GM12878 (cell line): ENCODE results near the gene CRIM1. TPM values are rescaled to one million over a fixed set of nuclear protein-coding genes. Genes with fewer than 3 reads are reported as not detected.

Source experiments
- ATAC-seq: fragments of 200-7000 bp; cut with Tn5 transposase; 3 replicates; pipeline ENCODE4 v1.9.1; 2020; ENCODE audit warnings: mild to moderate bottlenecking, moderate library complexity
- BruUV-seq: library from RNA; stranded (reverse); fragments of 400-500 nt; replicated peaks from 2 replicates; lab custom pipeline; 2021; lab: Mats Ljungman, UMichigan
- CTCF ChIA-PET: fragments of 300-600 bp; sonication (Branson Sonifier 250); formaldehyde crosslinking; extraction: SDS; loops from one replicate; lab custom pipeline; 2021; ENCODE audit warnings: inconsistent platforms; lab: Yijun Ruan, JAX
- POLR2A ChIA-PET: fragments of 350-600 bp; formaldehyde crosslinking; extraction: SDS; loops from one replicate; lab custom pipeline; 2021; ENCODE audit warnings: inconsistent platforms; lab: Charles Lee
- RAD21 ChIA-PET: fragments of 300-600 bp; sonication (Branson Sonifier 250); formaldehyde crosslinking; loops from one replicate; lab custom pipeline; 2023; ENCODE audit warnings: antibody characterized with exemption; ENCODE audit not compliant: unreplicated experiment; lab: Charles Lee
- SMC1A ChIA-PET: fragments of 300-600 bp; sonication (Branson Sonifier 250); formaldehyde crosslinking; loops from one replicate; lab custom pipeline; 2023; ENCODE audit not compliant: unreplicated experiment, uncharacterized antibody; lab: Charles Lee
- DNase-seq: peaks from one replicate; pipeline ENCODE4 v3.0.0-alpha.2; 2011; ENCODE audit warnings: low read depth, low spot score
- FAIRE-seq: peaks from 3 replicates; lab custom pipeline; 2011; peaks lifted over from hg19 to GRCh38; lab: Jason Lieb, UNC
- H2AFZ ChIP-seq: 2 replicates; pipeline ENCODE4 v1.6.0; 2011; ENCODE audit warnings: low read depth, low read length, control low read depth; ENCODE audit not compliant: control insufficient read depth
- H3K27ac ChIP-seq: 2 replicates; pipeline ENCODE4 v1.5.1; 2011; ENCODE audit warnings: control low read depth; ENCODE audit not compliant: control insufficient read depth, insufficient read depth
- H3K27me3 ChIP-seq, 2 experiments: replicated peaks in 1 of 2; 2 replicates each; pipeline versions ENCODE4 v1.6.0 to v1.6.1; 2011; ENCODE audit warnings: low read length in 1 of 2; ENCODE audit not compliant: control insufficient read depth in 2 of 2, insufficient read depth in 2 of 2
- H3K36me3 ChIP-seq, 2 experiments: 2 replicates each; pipeline ENCODE4 v1.5.1; 2011; ENCODE audit warnings: low read length in 1 of 2; ENCODE audit not compliant: control insufficient read depth in 2 of 2, insufficient read depth in 2 of 2
- H3K4me1 ChIP-seq: 2 replicates; pipeline ENCODE4 v1.6.1; 2011; ENCODE audit warnings: mild to moderate bottlenecking, low read length, moderate library complexity, mixed read lengths; ENCODE audit not compliant: control insufficient read depth, insufficient read depth
- H3K4me2 ChIP-seq: 2 replicates; pipeline ENCODE4 v1.6.0; 2011; ENCODE audit warnings: control low read depth; ENCODE audit not compliant: control insufficient read depth, insufficient read depth
- H3K4me3 ChIP-seq: fragments of 200-600 bp; sonication (generic); 2 replicates; pipeline ENCODE4 v1.5.1; 2016
- H3K79me2 ChIP-seq: 2 replicates; pipeline ENCODE4 v1.6.0; 2011; ENCODE audit warnings: low read length; ENCODE audit not compliant: control insufficient read depth, insufficient read depth
- H3K9ac ChIP-seq: 2 replicates; pipeline ENCODE4 v1.8.0; 2011; ENCODE audit warnings: low read length, control low read depth, mixed read lengths; ENCODE audit not compliant: control insufficient read depth, insufficient read depth
- H3K9me3 ChIP-seq: replicated peaks from 3 replicates; pipeline ENCODE4 v1.5.1; 2011; ENCODE audit warnings: mild to moderate bottlenecking, low read length; ENCODE audit not compliant: control insufficient read depth, insufficient read depth
- H4K20me1 ChIP-seq: 2 replicates; pipeline ENCODE4 v1.6.0; 2011; ENCODE audit not compliant: control insufficient read depth, insufficient read depth
- BMI1 ChIP-seq: fragments of 450-650 bp; IDR thresholded peaks from 2 replicates; pipeline ENCODE4 v1.6.1; 2016; ENCODE audit warnings: mild to moderate bottlenecking, moderate library complexity, borderline replicate concordance
- CBFB ChIP-seq: IDR thresholded peaks from 2 replicates; pipeline ENCODE4 v1.6.1; 2016; ENCODE audit warnings: antibody characterized with exemption, low read depth
- CTCF ChIP-seq, 3 experiments: IDR thresholded peaks in 2 of 3; conservative IDR thresholded peaks in 1 of 3; 2 replicates each; pipeline ENCODE4 v1.5.1; 2011; ENCODE audit warnings: low read depth in 3 of 3, low read length in 3 of 3, mild to moderate bottlenecking in 3 of 3, control low read depth in 2 of 3, moderate library complexity in 2 of 3, inconsistent platforms in 1 of 3, mixed read lengths in 1 of 3; ENCODE audit not compliant: control insufficient read depth in 2 of 3, insufficient read depth in 1 of 3; ENCODE audit errors: extremely low read depth in 1 of 3
- EED ChIP-seq: sonication (generic); IDR thresholded peaks from 2 replicates; pipeline ENCODE4 v1.6.1; 2016; ENCODE audit warnings: antibody characterized with exemption, low read depth
- HCFC1 ChIP-seq: fragments of 150-350 bp; IDR thresholded peaks from 2 replicates; pipeline ENCODE4 v1.6.1; 2014; ENCODE audit warnings: low read length
- IKZF2 ChIP-seq, 2 experiments: fragments of 450-650 bp; IDR thresholded peaks; 2 replicates each; pipeline ENCODE4 v1.6.1; 2017; ENCODE audit warnings: mild to moderate bottlenecking in 2 of 2, moderate library complexity in 2 of 2
- MYC ChIP-seq: IDR thresholded peaks from 2 replicates; pipeline ENCODE4 v1.6.1; 2011; ENCODE audit warnings: mild to moderate bottlenecking, low read length, moderate library complexity, inconsistent platforms; ENCODE audit not compliant: insufficient read depth, insufficient replicate concordance, insufficient read length, severe bottlenecking
- NFYA ChIP-seq: IDR thresholded peaks from 2 replicates; pipeline ENCODE4 v1.6.1; 2011; ENCODE audit warnings: low read depth, mild to moderate bottlenecking, low read length, improper control_type of control experiment, borderline replicate concordance
- RELA ChIP-seq: fragments of 450-650 bp; IDR thresholded peaks from 2 replicates; pipeline ENCODE4 v1.8.0; 2014; ENCODE audit warnings: borderline replicate concordance; ENCODE audit not compliant: partially characterized antibody
- SPI1 ChIP-seq: IDR thresholded peaks from 2 replicates; pipeline ENCODE4 v1.6.1; 2011; ENCODE audit warnings: low read depth, mild to moderate bottlenecking, low read length, moderate library complexity, borderline replicate concordance; ENCODE audit not compliant: insufficient read depth
- TCF7 ChIP-seq: IDR thresholded peaks from 2 replicates; pipeline ENCODE4 v1.6.1; 2014; ENCODE audit warnings: antibody characterized with exemption, borderline replicate concordance
- WGBS: methylation state at CpG from one replicate; pipeline ENCODE4 v1.1.6; 2016; ENCODE audit warnings: low lambda C conversion rate; ENCODE audit not compliant: insufficient replicate concordance, insufficient coverage; ENCODE audit errors: missing lambda C conversion rate; 5-methylcytosine and 5-hydroxymethylcytosine counted together
- in situ Hi-C: fragments of 300-500 bp; cut with MboI; formaldehyde crosslinking; loops from 9 replicates; pipeline ENCODE4 v1.14.3; 2018; ENCODE audit warnings: mixed read lengths
- intact Hi-C: fragments of 100-400 bp; cut with micrococcal nuclease; formaldehyde crosslinking; loops from one replicate; pipeline ENCODE4 v1.14.2; 2022; ENCODE audit not compliant: unreplicated experiment
- polyA plus RNA-seq, 11 experiments: library from polyadenylated mRNA; depleted of rRNA in 4 of 11; unstranded in 6 of 11; stranded (reverse) in 5 of 11; fragments of >200 nt; fragmentation: Nextera tagmentation in 4 of 11; fragmentation: Illumina TruSeq in 1 of 11; extraction: Ambion mirVana in 4 of 11; extraction: Trizol in 1 of 11; gene quantifications; 1 replicate in 1 of 11; 2 replicates in 10 of 11; pipeline versions ENCODE4 v1.2.1 to v1.2.3, GENCODE V29; 2011 to 2016; ENCODE audit warnings: inconsistent platforms in 2 of 11, missing spikeins in 2 of 11, low read depth in 1 of 11
- total RNA-seq, 4 experiments: library from RNA; depleted of rRNA in 3 of 4; stranded (reverse); fragments of >200 nt in 3 of 4; fragmentation: Illumina TruSeq in 1 of 4; extraction: Trizol in 1 of 4; gene quantifications; 2 replicates each; pipeline versions ENCODE4 v1.2.1 to v1.2.3, GENCODE V29; 2013 to 2021
- TF ChIP-seq, protein P1 (sequence below): fragments of 450-650 bp; IDR thresholded peaks from 2 replicates; pipeline ENCODE4 v1.6.1; 2017; ENCODE audit warnings: borderline replicate concordance

Gene CRIM1
- total and polyA plus RNA-seq, 10 of the 15 experiments (the other 5 are each of a cell fraction or from before 2014, with no cell fraction given), result 0.42 to 7.4 (median 3.1) TPM

DNA sequence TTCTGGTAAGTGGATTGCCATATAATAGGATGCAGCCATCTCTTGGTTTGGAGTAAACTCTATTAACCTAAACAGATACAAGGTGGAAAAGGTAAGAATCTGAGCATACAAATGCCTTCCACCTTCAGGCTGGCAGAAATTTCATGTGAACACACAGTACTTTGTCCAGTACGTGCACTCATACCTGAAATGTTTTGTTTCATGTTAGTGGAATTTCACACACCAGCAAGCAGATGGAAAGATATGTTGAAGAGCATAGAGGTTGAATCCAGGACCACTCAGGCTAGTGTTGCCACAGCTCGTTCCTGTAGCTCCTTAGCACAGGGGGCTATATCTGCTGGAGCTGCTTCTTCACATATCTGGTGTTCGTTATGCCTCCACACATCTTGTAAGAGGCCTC, 34.0 kb downstream of the CRIM1 start (continued):
- TF ChIP-seq EED, result no peak
- TF ChIP-seq BMI1, result no peak
- no peak for TF ChIP-seq NFYA

DNA sequence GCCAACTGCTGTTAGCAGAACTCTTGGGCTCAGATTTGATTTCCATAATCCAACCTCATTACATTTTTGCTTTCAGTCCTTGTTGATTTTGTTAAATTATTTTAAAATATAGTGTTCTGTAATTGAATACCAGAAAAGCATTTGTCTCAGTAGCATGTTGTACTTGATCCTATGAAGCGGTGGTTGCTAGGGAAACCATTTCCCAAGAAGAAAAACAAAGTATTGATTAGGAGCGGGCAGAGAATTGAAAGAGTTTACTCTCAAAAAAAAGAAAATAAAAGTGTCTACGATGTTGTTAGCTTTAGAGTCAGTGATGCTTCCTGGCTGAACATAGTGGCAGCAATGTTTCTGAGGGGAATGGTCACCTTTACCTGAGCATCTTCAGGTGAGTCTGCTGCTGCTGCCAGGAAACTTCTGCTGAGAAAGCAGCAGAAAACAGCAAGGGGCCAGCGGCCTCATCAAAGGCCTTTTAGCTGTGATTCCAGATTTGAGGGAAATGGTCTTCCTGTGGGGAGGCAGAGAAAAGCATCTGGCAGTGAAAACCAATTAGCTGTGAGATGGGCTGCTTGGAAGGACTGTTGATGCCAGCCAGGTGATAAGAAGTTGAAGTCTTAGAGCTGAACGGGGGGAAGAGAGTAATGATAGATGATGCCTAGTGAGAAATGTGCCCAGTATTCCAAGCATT, 37.1 kb downstream of the CRIM1 start:
- no peaks in the 10 kb centered on the region for H3K36me3 ChIP-seq
- no peak overlapping the region for H3K9ac ChIP-seq
- H2AFZ ChIP-seq, result no peak overlapping the region
- TF ChIP-seq SPI1, result no peak
- TF ChIP-seq, protein P1, sequence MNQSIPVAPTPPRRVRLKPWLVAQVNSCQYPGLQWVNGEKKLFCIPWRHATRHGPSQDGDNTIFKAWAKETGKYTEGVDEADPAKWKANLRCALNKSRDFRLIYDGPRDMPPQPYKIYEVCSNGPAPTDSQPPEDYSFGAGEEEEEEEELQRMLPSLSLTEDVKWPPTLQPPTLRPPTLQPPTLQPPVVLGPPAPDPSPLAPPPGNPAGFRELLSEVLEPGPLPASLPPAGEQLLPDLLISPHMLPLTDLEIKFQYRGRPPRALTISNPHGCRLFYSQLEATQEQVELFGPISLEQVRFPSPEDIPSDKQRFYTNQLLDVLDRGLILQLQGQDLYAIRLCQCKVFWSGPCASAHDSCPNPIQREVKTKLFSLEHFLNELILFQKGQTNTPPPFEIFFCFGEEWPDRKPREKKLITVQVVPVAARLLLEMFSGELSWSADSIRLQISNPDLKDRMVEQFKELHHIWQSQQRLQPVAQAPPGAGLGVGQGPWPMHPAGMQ, result no peak
- no peak for TF ChIP-seq CBFB
- no peak for TF ChIP-seq MYC
- no peak for TF ChIP-seq TCF7
- TF ChIP-seq HCFC1, result no peak
- TF ChIP-seq CTCF (IDR thresholded peaks at IDR 0.05 in 2 of 3, conservative IDR thresholded peaks at IDR 0.05 in 1 of 3; ENCODE audit: control insufficient read depth in 2 of 3, extremely low read depth in 1 of 3, insufficient read depth in 1 of 3, low read depth in 3 of 3, low read length in 3 of 3), result no peak
- no peak for TF ChIP-seq RELA
- TF ChIP-seq IKZF2 (IDR thresholded peaks at IDR 0.05), result no peak
- no peak overlapping the region for H3K27ac ChIP-seq
- ChIA-PET RAD21 (no interaction called here), SMC1A (no interaction called here), CTCF (interaction anchor here (1.5 kb wide), 1 partner anchor 271 kb away, joined by 3 read pairs; no protein-coding TSS in a partner anchor), POLR2A (no interaction called here)
- WGBS, result 11% methylated on average over 5 of the region's 5 CpGs
- no peak for ATAC-seq
- FAIRE-seq, result no peak
- intact Hi-C loops, result no loop called here
- no peaks in the 10 kb centered on the region for H3K4me1 ChIP-seq
- no TSS peak for BruUV-seq
- H3K79me2 ChIP-seq, result no peaks in the 10 kb centered on the region
- no peak overlapping the region for H3K4me3 ChIP-seq
- in situ Hi-C loops, result no loop called here
- H3K4me2 ChIP-seq, result no peak overlapping the region
- no peaks in the 10 kb centered on the region for H4K20me1 ChIP-seq
- DNase-seq, result no peak
- no peaks in the 10 kb centered on the region; a peak in 1 of 4 replicates for H3K27me3 ChIP-seq
- H3K9me3 ChIP-seq, result no peaks in the 10 kb centered on the region
